Measurements from ENCODE around the gene CBLN3.
A peak's percentile ranks its signal among the peaks of the same experiment; 100 is the strongest.

CBLN3 gene

GRCh38 chr14:24442240-24443052, 13.0 kb upstream of the CBLN3 start, which contains the start of gene SDR39U1:
Gene SDR39U1, minus strand, starts transcription at chr14:24442776. Its CDS starts 7 bp downstream, at chr14:24442769.
- H3K9me3 ChIP-seq (ENCODE audit: insufficient read depth, low read length) = no peaks in the 10 kb centered on the region
- H3K4me1 ChIP-seq (ENCODE audit: insufficient read depth, insufficient read length) = no peaks in the 10 kb centered on the region
- DNase-seq (ENCODE audit: low read depth, low spot score) = peak; percentile 94
- peak within 1 kb of the TSS; percentile 82 for H3K4me3 ChIP-seq (ENCODE audit: insufficient read length, low read depth)
- no peaks in the 10 kb centered on the region for H3K27me3 ChIP-seq (ENCODE audit: insufficient read depth, insufficient read length)
- TF ChIP-seq YY1 (IDR thresholded peaks at IDR 0.05; ENCODE audit: insufficient read depth, insufficient read length) (no peak), SUZ12 (IDR thresholded peaks at IDR 0.05; ENCODE audit: extremely low read depth, insufficient read depth, insufficient read length) (no peak), ZNF274 (IDR thresholded peaks at IDR 0.05; ENCODE audit: low read depth, low read length) (no peak)
- peak within 1 kb of the TSS; percentile 85 for H3K9ac ChIP-seq (ENCODE audit: insufficient read length, low read depth)
- H3K36me3 ChIP-seq (ENCODE audit: insufficient read depth, insufficient read length, low read length) = peaks cover 38% of the 10 kb centered on the region

- H3K36me3 ChIP-seq (ENCODE audit: insufficient read depth, insufficient read length, low read length) = peaks cover 44% of the 10 kb centered on the region
- H3K9ac ChIP-seq (ENCODE audit: insufficient read length, low read depth) = peak overlapping the region; percentile 85
- no peaks in the 10 kb centered on the region for H3K4me1 ChIP-seq (ENCODE audit: insufficient read depth, insufficient read length)
- DNase-seq (ENCODE audit: low read depth, low spot score) = no peak
- H3K27me3 ChIP-seq (ENCODE audit: insufficient read depth, insufficient read length) = no peaks in the 10 kb centered on the region
- H3K9me3 ChIP-seq (ENCODE audit: insufficient read depth, low read length) = no peaks in the 10 kb centered on the region
- no peak for TF ChIP-seq ZNF274 (IDR thresholded peaks at IDR 0.05; ENCODE audit: low read depth, low read length)
- no peak for TF ChIP-seq SUZ12 (IDR thresholded peaks at IDR 0.05; ENCODE audit: extremely low read depth, insufficient read depth, insufficient read length)
- no peak for TF ChIP-seq YY1 (IDR thresholded peaks at IDR 0.05; ENCODE audit: insufficient read depth, insufficient read length)
- peak overlapping the region; percentile 82 for H3K4me3 ChIP-seq (ENCODE audit: insufficient read length, low read depth)
Observed at GRCh38 chr14:24441904-24442239, 12.4 kb upstream of the CBLN3 start.

GRCh38 chr14:24441485-24441884, 12.0 kb upstream of the CBLN3 start:
- Histone ChIP-seq H3K4me1 (ENCODE audit: insufficient read depth, insufficient read length) (no peaks in the 10 kb centered on the region), H3K36me3 (ENCODE audit: insufficient read depth, insufficient read length, low read length) (peaks cover 45% of the 10 kb centered on the region), H3K27me3 (ENCODE audit: insufficient read depth, insufficient read length) (no peaks in the 10 kb centered on the region), H3K9ac (ENCODE audit: insufficient read length, low read depth) (peak overlapping the region; percentile 85), H3K4me3 (ENCODE audit: insufficient read length, low read depth) (peak overlapping the region; percentile 82), H3K9me3 (ENCODE audit: insufficient read depth, low read length) (no peaks in the 10 kb centered on the region)
- no peak for TF ChIP-seq YY1 (IDR thresholded peaks at IDR 0.05; ENCODE audit: insufficient read depth, insufficient read length)
- no peak for TF ChIP-seq ZNF274 (IDR thresholded peaks at IDR 0.05; ENCODE audit: low read depth, low read length)
- no peak for TF ChIP-seq SUZ12 (IDR thresholded peaks at IDR 0.05; ENCODE audit: extremely low read depth, insufficient read depth, insufficient read length)
- DNase-seq (ENCODE audit: low read depth, low spot score) = no peak

DNA sequence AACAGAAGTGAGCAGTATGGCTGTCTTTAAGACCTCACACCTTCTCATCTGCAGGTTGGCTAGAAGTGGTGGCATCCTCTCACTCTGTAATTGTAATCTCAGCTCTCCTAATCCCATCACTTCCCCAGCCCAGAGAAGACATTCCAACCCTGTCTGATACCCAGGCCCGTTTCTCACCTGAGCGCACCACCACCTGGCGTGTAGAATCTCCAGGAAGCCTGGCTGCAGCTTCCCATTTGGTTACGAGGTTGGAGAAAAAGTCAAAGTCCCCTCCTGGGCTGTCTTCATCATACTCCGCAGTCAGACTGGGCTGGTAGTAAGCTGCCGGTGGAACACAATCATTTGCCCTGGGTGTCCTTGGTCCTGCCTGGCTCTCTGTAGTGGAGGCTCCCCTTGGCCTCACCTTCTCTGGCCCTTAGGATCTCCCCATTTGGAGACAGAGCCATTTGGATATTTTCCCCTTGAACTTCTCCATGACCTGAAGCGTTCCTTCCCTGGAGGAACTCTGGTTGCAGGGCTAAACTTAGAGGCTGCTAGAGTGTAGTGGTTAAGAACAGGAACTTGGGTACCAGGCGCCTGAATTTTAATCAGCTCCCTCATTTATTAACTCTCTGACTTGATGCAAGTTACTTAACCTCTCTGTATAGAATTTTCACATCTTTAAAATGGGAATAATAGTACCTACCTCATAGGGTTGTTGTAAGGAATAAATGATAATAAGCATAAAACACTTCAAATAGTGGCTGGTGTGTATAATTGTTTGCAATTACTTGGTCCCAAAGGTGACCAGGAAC, 11.3 kb upstream of the CBLN3 start:
- peaks cover 50% of the 10 kb centered on the region for H3K36me3 ChIP-seq (ENCODE audit: insufficient read depth, insufficient read length, low read length)
- H3K4me3 ChIP-seq (ENCODE audit: insufficient read length, low read depth) = no peak overlapping the region
- H3K9ac ChIP-seq (ENCODE audit: insufficient read length, low read depth) = peak overlapping the region; percentile 85

GRCh38 chr14:24439830-24440605, 10.6 kb upstream of the CBLN3 start:
- Histone ChIP-seq H3K9me3 (ENCODE audit: insufficient read depth, low read length) (no peaks in the 10 kb centered on the region), H3K36me3 (ENCODE audit: insufficient read depth, insufficient read length, low read length) (peaks cover 55% of the 10 kb centered on the region), H3K4me1 (ENCODE audit: insufficient read depth, insufficient read length) (peaks cover 3% of the 10 kb centered on the region), H3K4me3 (ENCODE audit: insufficient read length, low read depth) (no peak overlapping the region), H3K9ac (ENCODE audit: insufficient read length, low read depth) (no peak overlapping the region), H3K27me3 (ENCODE audit: insufficient read depth, insufficient read length) (no peaks in the 10 kb centered on the region)
- no peak for DNase-seq (ENCODE audit: low read depth, low spot score)
- TF ChIP-seq YY1 (IDR thresholded peaks at IDR 0.05; ENCODE audit: insufficient read depth, insufficient read length) (no peak), SUZ12 (IDR thresholded peaks at IDR 0.05; ENCODE audit: extremely low read depth, insufficient read depth, insufficient read length) (no peak), ZNF274 (IDR thresholded peaks at IDR 0.05; ENCODE audit: low read depth, low read length) (no peak)

More for the DNA sequence above, 11.3 kb upstream of the CBLN3 start:
- TF ChIP-seq SUZ12 (IDR thresholded peaks at IDR 0.05; ENCODE audit: extremely low read depth, insufficient read depth, insufficient read length) (no peak), YY1 (IDR thresholded peaks at IDR 0.05; ENCODE audit: insufficient read depth, insufficient read length) (no peak), ZNF274 (IDR thresholded peaks at IDR 0.05; ENCODE audit: low read depth, low read length) (no peak)
- Histone ChIP-seq H3K27me3 (ENCODE audit: insufficient read depth, insufficient read length) (no peaks in the 10 kb centered on the region), H3K4me1 (ENCODE audit: insufficient read depth, insufficient read length) (peaks cover 3% of the 10 kb centered on the region), H3K9me3 (ENCODE audit: insufficient read depth, low read length) (no peaks in the 10 kb centered on the region)
- DNase-seq (ENCODE audit: low read depth, low spot score) = no peak

GRCh38 chr14:24439257-24439656, 9.8 kb upstream of the CBLN3 start:
- H3K36me3 ChIP-seq (ENCODE audit: insufficient read depth, insufficient read length, low read length) = peaks cover 55% of the 10 kb centered on the region

More at GRCh38 chr14:24439257-24439656, 9.8 kb upstream of the CBLN3 start:
- TF ChIP-seq YY1 (IDR thresholded peaks at IDR 0.05; ENCODE audit: insufficient read depth, insufficient read length) (no peak), ZNF274 (IDR thresholded peaks at IDR 0.05; ENCODE audit: low read depth, low read length) (no peak), SUZ12 (IDR thresholded peaks at IDR 0.05; ENCODE audit: extremely low read depth, insufficient read depth, insufficient read length) (no peak)
- no peak for DNase-seq (ENCODE audit: low read depth, low spot score)
- Histone ChIP-seq H3K4me3 (ENCODE audit: insufficient read length, low read depth) (no peak overlapping the region), H3K4me1 (ENCODE audit: insufficient read depth, insufficient read length) (peaks cover 3% of the 10 kb centered on the region), H3K9me3 (ENCODE audit: insufficient read depth, low read length) (no peaks in the 10 kb centered on the region), H3K9ac (ENCODE audit: insufficient read length, low read depth) (no peak overlapping the region), H3K27me3 (ENCODE audit: insufficient read depth, insufficient read length) (no peaks in the 10 kb centered on the region)
